Activated gamma-delta T cell (primary cell): ENCODE data around the gene CIAO1.
"Not testable (repeated sequence)": the region's sequence is repeated elsewhere in the genome, so short reads cannot be mapped to it uniquely, and the experiment has no call there.

Experiments used
- DNase-seq: peaks from one replicate; lab custom pipeline; 2025; lab: John Stamatoyannopoulos, UW

CIAO1 gene

DNA sequence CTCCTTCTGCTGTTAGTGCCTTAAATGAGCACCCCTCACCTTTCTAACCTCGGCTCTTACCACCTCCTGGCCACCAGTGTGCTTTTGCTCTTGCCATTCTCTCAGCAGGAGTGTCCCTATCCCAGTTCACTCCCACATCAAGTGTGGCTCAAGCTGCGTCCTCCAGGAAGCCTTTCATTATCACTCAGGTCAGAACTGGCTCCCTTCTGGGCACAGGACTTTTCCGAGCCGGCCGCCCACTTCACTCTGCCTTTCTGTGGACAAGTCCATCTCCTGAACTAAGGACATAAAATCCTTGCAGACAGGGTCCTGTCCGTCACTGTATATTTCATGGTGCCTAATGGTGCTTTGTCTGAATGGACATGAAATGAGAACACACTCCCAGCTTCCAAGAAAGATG is 15.8 kb upstream of the CIAO1 start:
- no peak for DNase-seq

DNA sequence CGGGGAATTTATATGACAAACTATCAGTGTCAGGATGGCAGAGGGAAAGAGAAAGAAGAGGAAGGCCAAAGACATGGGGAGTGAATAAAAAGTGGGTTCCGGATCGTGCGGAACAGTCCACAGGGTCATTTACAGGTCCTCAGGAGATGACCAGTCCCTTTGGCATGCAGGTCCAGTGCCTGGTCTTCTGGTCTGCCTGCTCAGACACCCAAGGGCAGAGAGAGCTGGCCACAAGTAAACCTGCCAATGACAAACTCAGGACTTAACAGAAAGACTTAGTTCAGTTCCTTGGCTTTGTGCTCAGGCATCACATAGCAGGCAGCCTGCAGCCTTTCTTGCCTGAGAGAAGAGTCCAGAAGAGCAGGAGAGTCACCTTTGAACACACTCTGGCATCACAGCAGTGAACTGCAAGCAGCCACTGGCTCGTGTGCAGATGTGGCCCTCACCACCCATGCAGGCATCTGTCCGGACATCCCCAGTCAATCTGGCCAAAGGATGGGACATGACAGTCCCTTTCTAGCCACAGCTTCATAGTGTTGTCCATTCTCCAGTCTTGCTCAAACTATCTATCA is 14.2 kb upstream of the CIAO1 start:
- no peak for DNase-seq

- DNase-seq = no peak
Measured at GRCh38 chr2:96252526-96252925, 13.5 kb upstream of the CIAO1 start.

- no peak for DNase-seq
Measured at GRCh38 chr2:96253006-96253405, 13.0 kb upstream of the CIAO1 start.

DNA sequence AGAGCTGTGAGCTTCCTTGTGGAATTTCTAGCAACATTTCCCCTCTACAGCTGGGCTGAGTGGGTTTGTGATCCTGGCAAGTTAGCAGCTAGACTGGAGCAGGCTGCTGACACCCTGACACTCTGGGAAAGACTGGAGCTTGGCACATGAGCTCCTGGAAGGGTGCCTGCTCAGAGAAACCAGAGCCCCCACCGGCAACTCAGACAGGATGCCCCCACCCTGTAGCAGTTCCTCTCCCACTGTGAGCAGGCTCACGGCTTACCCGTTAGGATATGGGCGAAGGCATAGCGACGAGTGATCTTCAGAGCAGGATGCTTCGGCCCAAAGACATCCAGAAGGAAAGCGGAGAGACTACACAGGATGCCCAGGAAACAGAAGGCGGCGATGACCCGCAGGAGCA is 11.5 kb upstream of the CIAO1 start:
- DNase-seq = no peak

DNA sequence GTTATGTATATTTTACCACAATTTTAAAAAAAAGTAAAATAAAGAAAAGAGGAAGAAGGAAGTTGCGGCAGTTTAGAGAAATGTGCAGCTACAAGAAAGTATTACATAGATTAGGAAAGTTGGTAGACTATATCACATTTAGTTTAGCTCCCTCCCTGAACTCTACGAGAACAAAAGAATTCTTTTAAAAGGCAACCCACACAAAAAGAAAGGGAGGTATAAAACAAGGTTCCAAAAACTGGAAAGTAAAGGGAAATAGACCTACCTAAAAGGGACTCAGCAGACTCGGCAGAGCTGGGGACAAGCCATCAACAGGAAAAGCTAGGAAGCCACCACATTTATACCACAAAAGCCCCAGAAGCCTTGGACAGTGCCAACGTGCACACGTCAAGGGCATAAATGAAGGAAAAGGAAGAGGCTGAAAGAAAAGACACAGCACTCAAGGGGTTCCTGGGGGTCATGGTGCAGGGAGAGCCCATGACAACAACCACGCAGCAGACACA is 9.4 kb upstream of the CIAO1 start:
- no peak for DNase-seq

- DNase-seq = not testable (repeated sequence)
Measured at GRCh38 chr2:96257744-96258143, 8.3 kb upstream of the CIAO1 start.

GRCh38 chr2:96258166-96259022 is 7.6 kb upstream of the CIAO1 start:
- DNase-seq = no peak

DNA sequence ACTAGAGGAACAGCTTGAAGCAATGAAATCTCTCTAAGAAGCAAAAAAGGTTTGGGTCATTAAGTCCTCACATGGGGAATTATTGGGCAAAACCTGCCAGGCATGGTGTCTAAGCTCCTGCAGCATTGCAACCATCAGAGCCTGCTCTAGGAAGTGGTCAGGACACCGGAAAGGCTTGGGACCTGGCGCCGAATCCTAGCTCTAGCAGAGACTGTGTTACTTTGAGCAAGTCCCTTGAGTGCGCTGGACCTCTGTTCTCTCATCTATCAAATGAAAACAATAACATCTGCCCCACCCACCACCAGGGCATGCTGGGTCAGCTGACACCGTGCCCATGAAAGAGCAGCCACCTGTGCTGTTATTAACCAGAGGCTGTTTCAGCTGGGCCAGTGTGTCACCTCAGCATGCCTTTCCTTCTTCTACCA is 6.5 kb upstream of the CIAO1 start:
- no peak for DNase-seq

DNA sequence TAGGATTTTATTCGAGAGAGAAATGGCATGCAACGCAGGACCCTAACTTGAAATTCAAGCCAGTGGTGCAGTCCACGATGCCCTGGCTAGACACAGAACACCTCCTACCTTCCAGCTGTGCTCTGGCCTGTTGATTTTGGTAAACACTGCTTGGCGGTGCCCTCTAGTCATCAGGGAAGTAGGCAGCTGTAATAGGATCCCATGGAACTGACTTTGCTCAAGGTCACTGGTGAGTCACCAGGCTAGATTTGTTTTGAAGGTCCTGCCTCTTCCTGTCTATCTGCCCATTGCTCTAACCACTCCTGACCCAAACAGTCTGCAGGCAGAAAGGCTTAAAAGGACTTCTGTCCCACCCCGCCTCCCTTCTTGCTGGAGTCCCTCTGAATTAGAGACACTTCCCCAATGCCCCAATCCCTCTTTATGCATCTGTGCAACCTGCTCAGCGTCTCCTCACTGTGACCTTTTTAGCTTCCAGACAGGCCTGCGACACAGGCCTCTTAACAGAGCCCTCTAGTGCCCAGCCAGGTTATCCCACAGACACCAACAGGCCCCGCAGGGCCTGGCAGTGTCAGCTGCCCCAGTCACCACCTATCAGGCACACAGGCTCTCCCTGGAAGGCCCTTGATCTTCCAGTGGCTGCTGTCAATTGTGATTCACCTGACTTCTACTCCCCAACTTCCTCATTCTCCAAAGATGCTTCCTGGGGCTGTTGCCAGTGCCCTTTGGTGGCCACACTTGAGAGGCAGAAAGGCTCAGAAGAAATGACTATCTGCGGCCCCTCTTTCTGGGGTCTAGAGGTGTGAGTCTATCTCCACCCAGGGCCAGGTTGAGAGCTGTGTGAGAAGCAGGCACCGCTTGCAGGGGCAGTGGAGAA is 5.4 kb upstream of the CIAO1 start:
- no peak for DNase-seq

- no peak for DNase-seq
Measured at GRCh38 chr2:96261328-96262003, 4.6 kb upstream of the CIAO1 start.

- no peak for DNase-seq
Measured at GRCh38 chr2:96262306-96262705, 3.7 kb upstream of the CIAO1 start.

DNA sequence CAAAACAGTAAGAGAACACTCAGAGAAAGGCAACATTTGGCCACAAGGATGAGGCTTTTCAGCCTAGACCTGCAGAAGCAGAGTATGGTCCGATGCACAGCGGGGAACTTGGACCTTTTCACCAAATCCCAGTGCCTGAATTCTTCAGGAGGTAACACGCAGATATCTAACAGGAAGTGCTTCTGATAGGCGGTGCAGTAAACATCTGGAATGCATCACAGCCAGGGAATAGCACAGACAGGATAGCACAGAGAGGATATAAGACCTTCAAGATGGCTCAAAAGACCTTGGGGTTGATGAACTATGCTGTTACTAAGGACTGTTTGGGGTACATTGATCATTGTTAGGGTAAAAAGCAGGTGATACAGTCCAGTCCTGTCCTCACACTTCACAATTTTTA is 1.9 kb upstream of the CIAO1 start:
- DNase-seq = no peak

DNA sequence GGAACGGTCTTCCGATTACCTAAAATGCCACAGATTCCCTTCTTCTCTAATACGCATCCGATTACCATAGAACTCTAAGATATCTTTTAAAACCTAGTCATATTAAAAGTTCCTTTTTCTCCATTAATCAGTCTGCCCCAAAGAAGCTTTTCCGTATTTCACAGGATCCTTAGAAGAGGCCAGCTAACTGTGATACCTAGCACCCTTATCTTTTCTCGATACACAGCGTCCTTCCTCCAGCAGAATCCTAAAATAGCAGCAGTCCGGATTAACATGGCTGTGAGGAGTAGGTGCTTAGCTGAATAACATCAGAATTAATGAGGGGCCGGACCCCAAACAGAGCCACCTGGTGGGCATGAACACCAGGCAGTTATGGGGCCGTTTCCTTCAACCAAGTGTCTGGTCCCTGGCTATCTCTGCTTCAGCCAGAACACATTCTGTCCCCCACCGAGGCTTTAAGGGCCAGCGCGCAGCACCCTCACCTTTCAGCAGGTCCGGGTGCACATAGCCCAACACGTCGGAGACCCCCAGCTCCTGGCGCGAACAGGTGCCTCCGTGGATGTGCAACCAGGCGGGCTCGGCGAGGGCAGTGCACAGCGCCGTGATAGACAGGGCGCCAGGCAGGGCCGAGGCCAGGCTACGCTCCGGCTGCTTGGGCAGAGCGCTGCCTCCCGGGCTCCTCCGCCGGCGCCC is 1.2 kb upstream of the CIAO1 start:
- no peak for DNase-seq

- no peak for DNase-seq
Measured at GRCh38 chr2:96265349-96265839, 631 bp upstream of the CIAO1 start.

- DNase-seq = peak; percentile 13
Measured at GRCh38 chr2:96267159-96267971, 1.3 kb downstream of the CIAO1 start.

GRCh38 chr2:96271995-96272394 is 6.0 kb downstream of the CIAO1 start:
- no peak for DNase-seq

DNA sequence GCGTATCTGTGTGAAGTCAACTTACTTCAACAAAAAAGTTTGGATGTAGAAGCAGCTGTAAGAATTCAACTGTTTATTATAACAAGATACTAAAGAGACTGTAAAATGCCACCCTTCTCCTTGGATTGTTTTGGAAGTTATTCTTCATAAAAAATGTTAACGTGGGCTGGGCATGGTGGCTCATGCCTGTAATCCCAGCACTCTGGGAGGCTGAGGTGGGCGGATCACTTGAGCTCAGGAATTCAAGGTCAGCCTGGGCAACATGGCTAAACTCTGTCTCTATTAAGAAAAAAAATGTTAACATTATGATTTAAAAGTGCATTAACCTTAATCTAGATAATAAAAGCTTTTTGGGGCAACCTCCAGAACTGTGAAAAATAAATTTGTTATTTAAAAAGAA is 7.7 kb downstream of the CIAO1 start:
- DNase-seq = no peak

- DNase-seq = no peak
Measured at GRCh38 chr2:96274355-96275056, 8.5 kb downstream of the CIAO1 start.
